Right lobe of liver (tissue), 6 donors: ENCODE measurements around the gene ERBB4. TPM values are rescaled to one million over a fixed set of nuclear protein-coding genes. Genes with fewer than 3 reads are reported as not detected.
A peak's percentile ranks its signal among the peaks of the same experiment; 100 is the strongest.

ENCODE experiments used
- ATAC-seq, 4 donors: fragments of 200-7000 bp; cut with Tn5 transposase; one replicate each; pipeline ENCODE4 v1.9.1; 2020; ENCODE audit warnings: mild to moderate bottlenecking in 4 of 4, moderate library complexity in 4 of 4
- DNase-seq, 3 donors: peaks; one replicate each; pipeline ENCODE4 v3.0.0-alpha.2; 2020
- H3K27ac ChIP-seq, 3 donors: fragments of 200-600 bp; one replicate each; pipeline ENCODE4 v1.8.0; 2022
- H3K27me3 ChIP-seq, 2 donors: fragments of 200-600 bp; one replicate each; pipeline ENCODE4 v1.8.0; 2022
- H3K36me3 ChIP-seq, 4 donors: fragments of 200-600 bp; sonication (generic) in 1 of 4; one replicate each; pipeline versions ENCODE4 v1.5.1 to v1.8.0; 2017 to 2022; ENCODE audit warnings: control low read depth in 1 of 4
- H3K4me1 ChIP-seq, 4 donors: fragments of 200-600 bp; sonication (generic) in 1 of 4; one replicate each; pipeline versions ENCODE4 v1.5.1 to v1.8.0; 2017 to 2022; ENCODE audit warnings: control low read depth in 1 of 4
- H3K4me3 ChIP-seq, 3 donors: fragments of 200-600 bp; one replicate each; pipeline ENCODE4 v1.8.0; 2022
- H3K9me3 ChIP-seq, 4 donors: fragments of 200-600 bp; sonication (generic) in 1 of 4; one replicate each; pipeline versions ENCODE4 v1.5.1 to v1.8.0; 2017 to 2022; ENCODE audit warnings: control low read depth in 1 of 4
- POLR2A ChIP-seq: fragments of 450-650 bp; IDR thresholded peaks from one replicate; pipeline ENCODE4 v1.6.1; 2017; ENCODE audit warnings: antibody characterized with exemption, mild to moderate bottlenecking
- WGBS: methylation state at CpG from one replicate; pipeline ENCODE4 v1.1.6; 2018; ENCODE audit warnings: low coverage, low lambda C conversion rate; ENCODE audit not compliant: insufficient coverage; ENCODE audit errors: missing lambda C conversion rate; 5-methylcytosine and 5-hydroxymethylcytosine counted together
- intact Hi-C, 2 donors: fragments of 100-400 bp; cut with DNase I; formaldehyde crosslinking; loops; one replicate each; pipeline versions ENCODE4 v1.11.2 to v1.14.1; 2022
- total RNA-seq, 6 experiments: library from RNA; depleted of rRNA in 2 of 6; stranded (reverse); fragments of >200 nt in 2 of 6; fragmentation: NEBNext Ultra II Directional in 3 of 6; extraction: Animal tissue kit (Norgen Biotek cat#: 25700) in 3 of 6; gene quantifications; one replicate each; pipeline versions ENCODE4 v1.1.0 to v1.2.4, GENCODE V29; 2016 to 2023
- TF ChIP-seq, protein P1 (sequence below), 4 donors: fragments of 200-600 bp in 3 of 4; fragments of 450-650 bp in 1 of 4; IDR thresholded peaks; one replicate each; pipeline versions ENCODE4 v1.5.1 to v1.8.0; 2016 to 2022; ENCODE audit warnings: antibody characterized with exemption in 4 of 4, mild to moderate bottlenecking in 2 of 4
- donor health status: DM: no; HTN: yes; CAD: no.
- donor health status: DM: no; HTN: no; CAD: no.
- donor health status: DM: no; HTN: no; CAD: no.
- donor health status: DM: no; HTN: yes; CAD: no.
- donor health status: DM: no; HTN: yes; CAD: no.

ERBB4 gene
- total RNA-seq, 6 experiments from 2014 or later: 0.02 to 0.59 (median 0.08) TPM; not detected in 2

DNA sequence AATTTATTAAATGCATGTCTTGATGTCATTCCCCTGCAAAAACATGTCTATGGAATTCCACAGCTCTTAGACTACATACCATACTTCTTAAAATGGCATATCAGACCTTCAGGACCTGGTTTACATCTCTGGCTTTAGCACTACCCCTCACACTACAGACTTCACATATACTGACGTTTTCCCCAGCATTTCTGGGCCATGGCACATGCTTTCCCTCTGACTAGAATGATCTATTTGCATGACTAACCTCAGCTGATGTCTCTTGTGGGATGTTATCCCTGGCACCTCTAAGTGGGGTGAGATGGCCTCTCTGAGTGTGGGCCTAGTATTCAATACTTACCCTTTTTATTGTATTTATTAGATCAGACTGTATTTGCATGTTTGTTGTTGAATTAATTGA is 381.6 kb downstream of the ERBB4 start:
- ATAC-seq (no peak), DNase-seq (no peak)
- no peaks in the 10 kb centered on the region for H3K27me3 ChIP-seq
- 19% methylated on average over 1 of the region's 1 CpG for WGBS
- no peaks in the 10 kb centered on the region for H3K4me1 ChIP-seq
- TF ChIP-seq POLR2A: no peak
- TF ChIP-seq, protein P1, sequence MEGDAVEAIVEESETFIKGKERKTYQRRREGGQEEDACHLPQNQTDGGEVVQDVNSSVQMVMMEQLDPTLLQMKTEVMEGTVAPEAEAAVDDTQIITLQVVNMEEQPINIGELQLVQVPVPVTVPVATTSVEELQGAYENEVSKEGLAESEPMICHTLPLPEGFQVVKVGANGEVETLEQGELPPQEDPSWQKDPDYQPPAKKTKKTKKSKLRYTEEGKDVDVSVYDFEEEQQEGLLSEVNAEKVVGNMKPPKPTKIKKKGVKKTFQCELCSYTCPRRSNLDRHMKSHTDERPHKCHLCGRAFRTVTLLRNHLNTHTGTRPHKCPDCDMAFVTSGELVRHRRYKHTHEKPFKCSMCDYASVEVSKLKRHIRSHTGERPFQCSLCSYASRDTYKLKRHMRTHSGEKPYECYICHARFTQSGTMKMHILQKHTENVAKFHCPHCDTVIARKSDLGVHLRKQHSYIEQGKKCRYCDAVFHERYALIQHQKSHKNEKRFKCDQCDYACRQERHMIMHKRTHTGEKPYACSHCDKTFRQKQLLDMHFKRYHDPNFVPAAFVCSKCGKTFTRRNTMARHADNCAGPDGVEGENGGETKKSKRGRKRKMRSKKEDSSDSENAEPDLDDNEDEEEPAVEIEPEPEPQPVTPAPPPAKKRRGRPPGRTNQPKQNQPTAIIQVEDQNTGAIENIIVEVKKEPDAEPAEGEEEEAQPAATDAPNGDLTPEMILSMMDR (IDR thresholded peaks at IDR 0.05): no peak
- no peak overlapping the region for H3K27ac ChIP-seq
- H3K9me3 ChIP-seq: no peaks in the 10 kb centered on the region
- no peaks in the 10 kb centered on the region for H3K36me3 ChIP-seq
- no peak overlapping the region for H3K4me3 ChIP-seq
- intact Hi-C loops: no loop called here

DNA sequence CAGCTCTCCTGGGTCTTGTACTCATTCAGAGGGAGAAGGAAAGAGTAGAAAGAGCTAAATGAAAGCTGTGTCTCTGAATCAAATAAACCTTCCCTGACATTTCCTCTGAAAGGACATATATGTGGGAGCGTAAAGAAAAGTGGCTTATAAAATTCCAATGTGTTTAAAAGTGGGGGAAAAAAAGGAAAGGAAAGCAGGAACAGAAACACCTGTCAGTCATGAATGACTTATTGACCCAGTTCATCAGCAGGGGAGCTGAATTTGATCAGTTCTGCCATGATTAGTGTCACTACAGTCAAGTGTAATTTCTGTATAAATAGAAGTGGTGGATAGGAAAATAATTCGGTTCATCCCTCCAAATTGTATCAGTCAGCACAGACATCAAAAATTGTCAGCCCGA is 382.5 kb downstream of the ERBB4 start:
- Histone ChIP-seq H3K4me1 (no peaks in the 10 kb centered on the region), H3K36me3 (no peaks in the 10 kb centered on the region), H3K27ac (no peak overlapping the region), H3K9me3 (no peaks in the 10 kb centered on the region), H3K4me3 (no peak overlapping the region), H3K27me3 (no peaks in the 10 kb centered on the region)
- ATAC-seq (no peak), DNase-seq (no peak)
- no peak for TF ChIP-seq POLR2A
- TF ChIP-seq, protein P1 (IDR thresholded peaks at IDR 0.05): no peak
- intact Hi-C loops: no loop called here
- 81% methylated on average over 3 of the region's 3 CpGs for WGBS

DNA sequence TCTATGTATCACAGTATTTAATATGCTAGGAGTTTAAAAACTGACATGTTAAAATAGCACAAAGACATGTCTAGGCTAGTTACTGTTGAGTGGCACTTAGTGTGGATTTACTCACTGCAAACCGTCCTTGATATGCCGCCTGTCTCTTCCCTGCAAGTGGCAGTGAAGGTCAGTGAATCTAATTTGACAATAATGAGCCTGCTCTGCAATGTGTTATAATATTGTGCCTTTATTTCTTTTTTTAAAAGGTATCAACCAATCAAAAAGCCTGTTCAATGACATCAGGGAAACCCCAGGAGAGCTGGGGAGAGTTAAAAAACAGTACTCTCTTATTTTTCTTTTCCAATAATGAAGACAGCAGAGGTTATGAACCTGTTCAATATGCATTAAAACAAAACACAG is 384.1 kb downstream of the ERBB4 start:
- Histone ChIP-seq H3K4me1 (no peaks in the 10 kb centered on the region), H3K9me3 (no peaks in the 10 kb centered on the region), H3K36me3 (no peaks in the 10 kb centered on the region), H3K27me3 (no peaks in the 10 kb centered on the region), H3K4me3 (no peak overlapping the region), H3K27ac (no peak overlapping the region)
- DNase-seq (no peak), ATAC-seq (no peak)
- intact Hi-C loops: no loop called here
- 39% methylated on average over 2 of the region's 2 CpGs for WGBS
- TF ChIP-seq, protein P1 (IDR thresholded peaks at IDR 0.05): no peak
- no peak for TF ChIP-seq POLR2A

DNA sequence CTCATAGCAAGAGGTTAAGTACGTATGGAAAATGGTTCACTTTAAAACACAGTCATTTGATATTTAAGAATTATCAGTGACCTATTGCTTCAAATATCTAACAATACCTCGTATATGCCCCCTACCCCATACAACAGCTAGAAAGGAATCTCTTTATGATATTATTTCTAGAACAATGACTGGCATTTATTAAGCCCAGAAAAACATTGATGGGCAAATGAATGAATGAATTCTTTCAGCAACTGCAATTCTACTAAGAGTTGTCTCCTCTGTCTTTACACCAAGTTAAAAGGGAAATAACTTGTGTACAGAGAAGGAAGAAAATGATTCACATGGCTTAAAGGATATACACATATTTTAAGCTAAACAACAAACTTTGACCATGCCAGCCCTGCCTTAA is 384.7 kb downstream of the ERBB4 start:
- intact Hi-C loops: no loop called here
- Histone ChIP-seq H3K27me3 (no peaks in the 10 kb centered on the region), H3K4me3 (no peak overlapping the region), H3K36me3 (no peaks in the 10 kb centered on the region), H3K27ac (no peak overlapping the region), H3K9me3 (no peaks in the 10 kb centered on the region), H3K4me1 (no peaks in the 10 kb centered on the region)
- ATAC-seq: no peak
- no peak for TF ChIP-seq POLR2A
- TF ChIP-seq, protein P1 (IDR thresholded peaks at IDR 0.05): no peak
- DNase-seq: no peak
- 45% methylated on average over 2 of the region's 2 CpGs for WGBS

DNA sequence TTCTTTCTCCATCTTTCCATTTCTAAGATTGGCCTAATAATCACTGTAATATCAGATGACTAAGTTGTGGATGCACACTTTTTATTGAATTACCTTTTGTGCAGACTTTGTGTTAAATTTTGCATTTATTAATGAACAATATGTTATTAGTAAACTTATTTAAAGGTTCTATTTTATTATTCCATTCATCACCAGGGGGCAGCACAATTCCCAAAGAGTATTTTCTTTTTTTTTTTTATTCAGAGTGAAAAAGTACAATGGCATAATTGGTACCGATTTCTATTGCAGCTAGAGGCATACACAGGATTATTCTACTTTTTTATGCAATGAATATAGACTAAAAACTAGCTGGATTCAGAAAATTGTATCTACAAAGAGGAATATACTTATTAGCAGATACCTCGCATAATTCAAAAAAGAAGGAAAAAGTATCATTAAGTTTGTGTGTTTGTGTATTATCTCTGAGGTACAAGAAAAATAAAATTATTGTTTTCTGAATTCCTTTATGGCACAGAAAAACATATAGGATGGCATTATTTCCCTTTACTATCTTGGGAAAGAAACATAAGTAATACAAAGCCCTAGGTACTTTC is 390.6 kb downstream of the ERBB4 start:
- H3K4me3 ChIP-seq: no peak overlapping the region
- no peaks in the 10 kb centered on the region for H3K27me3 ChIP-seq
- TF ChIP-seq POLR2A: no peak
- TF ChIP-seq, protein P1 (IDR thresholded peaks at IDR 0.05): peak; percentile 34 to 53 (median 50)
- WGBS: 44% methylated on average over 2 of the region's 2 CpGs
- DNase-seq (no peak), ATAC-seq (no peak)
- intact Hi-C loops: no loop called here
- no peaks in the 10 kb centered on the region for H3K9me3 ChIP-seq
- no peaks in the 10 kb centered on the region for H3K4me1 ChIP-seq
- no peak overlapping the region for H3K27ac ChIP-seq
- H3K36me3 ChIP-seq: no peaks in the 10 kb centered on the region
